G401 (cell line): Measurements from ENCODE around the gene C10orf62. TPM values are rescaled to one million over a fixed set of nuclear protein-coding genes. Genes with fewer than 3 reads are reported as not detected.
A peak's percentile ranks its signal among the peaks of the same experiment; 100 is the strongest.
"Not testable (repeated sequence)": the region's sequence is repeated elsewhere in the genome, so short reads cannot be mapped to it uniquely, and the experiment has no call there.

Experiments
- DNase-seq: peaks from one replicate; pipeline ENCODE4 v3.0.0-alpha.2; 2015; ENCODE audit warnings: low spot score
- in situ Hi-C: cut with HindIII; loops from 2 replicates; pipeline ENCODE4 v1.10.0; 2016; ENCODE audit warnings: low sequenced_read_pairs, mixed read lengths
- total RNA-seq: library from RNA; depleted of rRNA; stranded (reverse); fragments of >200 nt; shearing (Covaris generic); gene quantifications from 2 replicates; pipeline ENCODE4 v1.2.3, GENCODE V29; 2014; rRNA removed

The C10orf62 gene
- total RNA-seq: 0.24 TPM in 1 of 2 replicates, not detected in the other

- no peak for DNase-seq
Observed at GRCh38 chr10:97589479-97589878, at the start of gene C10orf62. Gene C10orf62 (plus strand): TSS chr10:97589721. CDS start chr10:97589898, 177 bp downstream.

GRCh38 chr10:97540669-97541500, 48.6 kb upstream of the C10orf62 start:
- DNase-seq: peak; percentile 47

More at GRCh38 chr10:97589479-97589878, at the start of gene C10orf62:
- in situ Hi-C loops: no loop called here

GRCh38 chr10:97542169-97543024, 47.1 kb upstream of the C10orf62 start:
- DNase-seq: peak; percentile 41
- in situ Hi-C loops: no loop called here

More at GRCh38 chr10:97540669-97541500, 48.6 kb upstream of the C10orf62 start:
- in situ Hi-C loops: no loop called here

- no peak for DNase-seq
- in situ Hi-C loops: no loop called here
Observed at GRCh38 chr10:97543025-97543546, 46.4 kb upstream of the C10orf62 start.

GRCh38 chr10:97546456-97547270, 42.9 kb upstream of the C10orf62 start:
- no peak for DNase-seq
- in situ Hi-C loops: no loop called here

- in situ Hi-C loops: no loop called here
- no peak for DNase-seq
Observed at GRCh38 chr10:97547271-97547600, 42.3 kb upstream of the C10orf62 start.

- in situ Hi-C loops: no loop called here
- DNase-seq: no peak
Observed at GRCh38 chr10:97547962-97548361, 41.6 kb upstream of the C10orf62 start.

- in situ Hi-C loops: no loop called here
- no peak for DNase-seq
Observed at GRCh38 chr10:97548828-97549455, 40.6 kb upstream of the C10orf62 start.

GRCh38 chr10:97549587-97550322, 39.8 kb upstream of the C10orf62 start:
- in situ Hi-C loops: no loop called here

GRCh38 chr10:97550336-97551149, 39.0 kb upstream of the C10orf62 start:
- in situ Hi-C loops: no loop called here
- DNase-seq: no peak

More at GRCh38 chr10:97549587-97550322, 39.8 kb upstream of the C10orf62 start:
- no peak for DNase-seq

GRCh38 chr10:97551271-97551670, 38.2 kb upstream of the C10orf62 start:
- in situ Hi-C loops: no loop called here
- DNase-seq: no peak

- DNase-seq: no peak
- in situ Hi-C loops: no loop called here
Observed at GRCh38 chr10:97553575-97554031, 35.9 kb upstream of the C10orf62 start.

- DNase-seq, in situ Hi-C loops: not testable (repeated sequence)
Observed at GRCh38 chr10:97554336-97554735, 35.2 kb upstream of the C10orf62 start.

- in situ Hi-C loops, DNase-seq: not testable (repeated sequence)
Observed at GRCh38 chr10:97555541-97555940, 34.0 kb upstream of the C10orf62 start.

GRCh38 chr10:97560731-97561381, 28.7 kb upstream of the C10orf62 start:
- DNase-seq, in situ Hi-C loops: not testable (repeated sequence)

GRCh38 chr10:97561386-97562077, 28.0 kb upstream of the C10orf62 start:
- DNase-seq, in situ Hi-C loops: not testable (repeated sequence)
